ENCODE results near the gene CWC27. TPM values are rescaled to one million over a fixed set of nuclear protein-coding genes. Genes with fewer than 3 reads are reported as not detected.

Gene CWC27
- total RNA-seq, 1 donor from 2014 or later = 28.9 TPM

DNA sequence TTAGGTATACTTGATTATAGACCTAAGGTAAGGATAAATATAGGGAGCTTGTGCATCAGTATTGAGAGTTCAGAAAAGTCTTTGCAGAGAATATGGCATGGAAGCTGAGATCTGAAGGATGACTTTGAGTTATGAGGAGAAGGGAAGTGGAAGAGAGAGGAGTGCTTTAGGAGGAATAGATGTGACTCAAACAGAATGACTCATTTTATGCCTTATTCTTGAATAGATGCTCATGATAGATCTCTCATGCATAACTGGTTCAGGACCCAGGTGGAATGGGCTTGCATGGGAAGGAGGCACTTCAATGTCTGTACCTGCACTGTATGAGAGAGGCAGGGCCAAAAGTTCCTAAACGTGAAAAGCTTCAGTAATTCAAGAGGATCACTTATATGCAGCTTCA is 103.3 kb downstream of the CWC27 start:
- ChIA-PET POLR2A (no interaction called here), CTCF (no interaction called here)
- Mint-ChIP-seq H3K4me3 (no peak overlapping the region), H3K27me3 (no peaks in the 10 kb centered on the region), H3K4me1 (no peaks in the 10 kb centered on the region), H3K9me3 (no peaks in the 10 kb centered on the region), H3K27ac (no peak overlapping the region), H3K36me3 (ENCODE audit: low read depth) (peaks cover 2% of the 10 kb centered on the region)
- intact Hi-C loops (cut with micrococcal nuclease) = no loop called here
- ATAC-seq (ENCODE audit: low read depth) (no peak), DNase-seq (no peak)
- TF ChIP-seq, protein P1, sequence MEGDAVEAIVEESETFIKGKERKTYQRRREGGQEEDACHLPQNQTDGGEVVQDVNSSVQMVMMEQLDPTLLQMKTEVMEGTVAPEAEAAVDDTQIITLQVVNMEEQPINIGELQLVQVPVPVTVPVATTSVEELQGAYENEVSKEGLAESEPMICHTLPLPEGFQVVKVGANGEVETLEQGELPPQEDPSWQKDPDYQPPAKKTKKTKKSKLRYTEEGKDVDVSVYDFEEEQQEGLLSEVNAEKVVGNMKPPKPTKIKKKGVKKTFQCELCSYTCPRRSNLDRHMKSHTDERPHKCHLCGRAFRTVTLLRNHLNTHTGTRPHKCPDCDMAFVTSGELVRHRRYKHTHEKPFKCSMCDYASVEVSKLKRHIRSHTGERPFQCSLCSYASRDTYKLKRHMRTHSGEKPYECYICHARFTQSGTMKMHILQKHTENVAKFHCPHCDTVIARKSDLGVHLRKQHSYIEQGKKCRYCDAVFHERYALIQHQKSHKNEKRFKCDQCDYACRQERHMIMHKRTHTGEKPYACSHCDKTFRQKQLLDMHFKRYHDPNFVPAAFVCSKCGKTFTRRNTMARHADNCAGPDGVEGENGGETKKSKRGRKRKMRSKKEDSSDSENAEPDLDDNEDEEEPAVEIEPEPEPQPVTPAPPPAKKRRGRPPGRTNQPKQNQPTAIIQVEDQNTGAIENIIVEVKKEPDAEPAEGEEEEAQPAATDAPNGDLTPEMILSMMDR (IDR thresholded peaks at IDR 0.05) = no peak

DNA sequence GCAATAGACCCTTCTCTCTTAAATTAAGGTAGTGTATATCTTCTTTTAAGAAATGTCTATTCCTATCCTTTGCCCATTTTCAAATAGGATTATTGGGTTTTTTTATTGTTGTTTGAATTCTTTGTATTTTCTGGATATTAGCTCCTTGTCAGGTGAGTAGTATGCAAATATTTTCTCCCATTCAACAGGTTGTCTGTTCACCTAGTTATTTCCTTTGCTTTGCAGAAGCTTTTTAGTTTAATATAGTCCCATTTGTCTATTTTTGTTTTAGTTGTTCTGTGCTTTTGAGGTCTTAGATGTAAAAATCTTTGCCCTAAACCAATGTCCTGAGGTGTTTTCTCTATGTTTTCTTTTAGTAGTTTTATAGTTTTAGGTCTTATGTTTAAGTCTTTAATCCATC is 104.7 kb downstream of the CWC27 start:
- intact Hi-C loops (cut with micrococcal nuclease) = no loop called here
- Mint-ChIP-seq H3K27ac (no peak overlapping the region), H3K36me3 (ENCODE audit: low read depth) (peaks cover 5% of the 10 kb centered on the region), H3K9me3 (no peaks in the 10 kb centered on the region), H3K4me1 (no peaks in the 10 kb centered on the region), H3K4me3 (no peak overlapping the region), H3K27me3 (no peaks in the 10 kb centered on the region)
- ATAC-seq (ENCODE audit: low read depth) (no peak), DNase-seq (no peak)
- ChIA-PET POLR2A (no interaction called here), CTCF (no interaction called here)
- TF ChIP-seq, protein P1 (IDR thresholded peaks at IDR 0.05) = no peak

DNA sequence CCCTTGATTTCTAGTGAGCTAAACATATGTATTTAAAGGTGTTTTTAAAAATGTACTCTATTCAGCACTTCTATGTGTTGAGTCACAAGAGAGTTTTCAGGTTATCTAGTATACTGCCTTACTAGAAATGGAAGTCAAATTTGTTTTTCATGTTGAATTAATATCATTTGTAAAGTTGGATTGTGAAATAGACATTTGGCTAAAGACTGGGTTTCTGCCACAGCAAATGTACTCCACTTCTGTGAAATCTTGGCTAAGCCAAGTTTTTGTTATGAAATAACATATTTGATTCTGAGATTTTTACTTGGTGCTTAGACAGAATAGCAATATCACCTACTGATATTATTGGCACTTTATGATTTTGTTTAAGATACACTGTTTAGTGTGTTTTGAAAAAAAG is 106.0 kb downstream of the CWC27 start:
- ChIA-PET CTCF (no interaction called here), POLR2A (no interaction called here)
- H3K36me3 Mint-ChIP-seq (ENCODE audit: low read depth) = peaks cover 5% of the 10 kb centered on the region
- DNase-seq (no peak), ATAC-seq (ENCODE audit: low read depth) (no peak)
- H3K9me3 Mint-ChIP-seq = no peaks in the 10 kb centered on the region
- H3K4me3 Mint-ChIP-seq = no peak overlapping the region
- H3K27me3 Mint-ChIP-seq = no peaks in the 10 kb centered on the region
- no peak overlapping the region for H3K27ac Mint-ChIP-seq
- H3K4me1 Mint-ChIP-seq = no peaks in the 10 kb centered on the region
- TF ChIP-seq, protein P1 (IDR thresholded peaks at IDR 0.05) = no peak
- intact Hi-C loops (cut with micrococcal nuclease) = no loop called here

DNA sequence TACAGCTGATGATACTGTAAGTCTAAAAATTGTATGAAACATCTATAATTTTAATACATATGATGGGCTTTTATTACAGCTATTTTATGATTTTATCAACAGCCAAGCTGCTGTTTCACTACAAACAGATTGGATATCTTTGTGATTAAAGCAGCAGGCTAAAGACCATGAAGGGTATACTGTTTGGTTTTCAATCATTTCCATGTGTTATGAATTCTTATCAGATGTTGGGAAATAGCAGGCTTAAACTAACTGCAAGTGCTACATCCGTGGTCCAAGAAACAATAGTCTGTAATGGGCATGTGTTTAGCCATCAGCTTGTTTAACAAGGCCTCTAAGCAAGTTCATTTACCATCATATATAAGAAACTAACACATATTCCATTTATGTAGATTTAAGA is 107.5 kb downstream of the CWC27 start:
- POLR2A ChIA-PET = no interaction called here
- H3K27me3 Mint-ChIP-seq = no peaks in the 10 kb centered on the region
- no peak overlapping the region for H3K27ac Mint-ChIP-seq
- DNase-seq (no peak), ATAC-seq (ENCODE audit: low read depth) (no peak)
- H3K4me3 Mint-ChIP-seq = no peak overlapping the region
- TF ChIP-seq, protein P1 (IDR thresholded peaks at IDR 0.05) = no peak
- H3K36me3 Mint-ChIP-seq (ENCODE audit: low read depth) = peaks cover 5% of the 10 kb centered on the region
- H3K9me3 Mint-ChIP-seq = no peaks in the 10 kb centered on the region
- intact Hi-C loops (cut with micrococcal nuclease) = no loop called here
- H3K4me1 Mint-ChIP-seq = no peaks in the 10 kb centered on the region
- CTCF ChIA-PET = no interaction called here

DNA sequence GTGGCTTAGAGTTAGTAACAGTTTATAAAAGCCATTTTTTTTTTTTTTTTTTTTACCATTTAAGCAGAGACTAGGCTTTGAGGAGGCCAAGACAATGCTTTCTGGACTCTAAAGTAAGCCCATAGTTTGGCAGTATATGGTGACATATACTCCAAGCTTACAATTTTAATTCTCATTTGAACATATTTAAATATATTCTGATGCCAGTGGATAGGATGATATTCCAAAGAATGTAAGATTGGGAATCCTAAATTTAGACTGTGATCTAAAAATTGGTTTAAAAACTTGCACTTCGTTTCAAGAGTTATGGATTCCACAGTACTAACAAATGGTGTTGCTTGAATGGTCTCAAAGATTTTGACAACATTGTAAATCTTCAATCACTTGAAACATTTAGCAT is 112.1 kb downstream of the CWC27 start:
- ATAC-seq (ENCODE audit: low read depth) = no peak
- no peak overlapping the region for H3K4me3 Mint-ChIP-seq
- no peak for DNase-seq
- intact Hi-C loops (cut with micrococcal nuclease) = no loop called here
- H3K9me3 Mint-ChIP-seq = peaks cover 2% of the 10 kb centered on the region
- TF ChIP-seq, protein P1 (IDR thresholded peaks at IDR 0.05) = no peak
- H3K27me3 Mint-ChIP-seq = no peaks in the 10 kb centered on the region
- CTCF ChIA-PET = no interaction called here
- no peaks in the 10 kb centered on the region for H3K4me1 Mint-ChIP-seq
- POLR2A ChIA-PET = no interaction called here
- H3K27ac Mint-ChIP-seq = no peak overlapping the region
- H3K36me3 Mint-ChIP-seq (ENCODE audit: low read depth) = peaks cover 10% of the 10 kb centered on the region

Data from activated B cell treated with CpG ODN at 0.5 μM for 24 hours (primary cell).